ENCODE data around the gene RGS3.

- no peak for TF ChIP-seq ZNF274 (IDR thresholded peaks at IDR 0.05; ENCODE audit: low read length)
- no peak for TF ChIP-seq ZNF274 (tag by site-specific recombination; IDR thresholded peaks at IDR 0.05; ENCODE audit: borderline replicate concordance)
- TF ChIP-seq ZNF18 (tag by site-specific recombination; IDR thresholded peaks at IDR 0.05), result no peak
- no peak for TF ChIP-seq CTCF (tag by site-specific recombination; IDR thresholded peaks at IDR 0.05)
- TF ChIP-seq ZNF530 (tag by site-specific recombination; IDR thresholded peaks at IDR 0.05; ENCODE audit: low read depth), result no peak
- TF ChIP-seq ZNF768 (tag by site-specific recombination; IDR thresholded peaks at IDR 0.05), result no peak
- no peak for TF ChIP-seq HOXA7 (CRISPR knock-in tag; IDR thresholded peaks at IDR 0.05; ENCODE audit: borderline replicate concordance)
Observed at GRCh38 chr9:113626735-113627495, 163.4 kb downstream of the RGS3 start.

Data from HEK293 (cell line).